ENCODE data around the gene ABCB7. TPM values are rescaled to one million over a fixed set of nuclear protein-coding genes. Genes with fewer than 3 reads are reported as not detected.

ABCB7 gene
- total and polyA plus RNA-seq, 2 experiments from 2014 or later = 26.3 to 64.2 TPM

- no peak overlapping the region for H3K4me2 ChIP-seq
- Mint-ChIP-seq H3K9me3 (peaks cover 14% of the 10 kb centered on the region), H3K27me3 (ENCODE audit: insufficient read depth, low read depth, poor library complexity) (no peaks in the 10 kb centered on the region)
Observed at GRCh38 chrX:75149654-75150053, 6.4 kb downstream of the ABCB7 start.

GRCh38 chrX:75132672-75133071 lies 23.4 kb downstream of the ABCB7 start:
- Mint-ChIP-seq H3K27ac (no peak overlapping the region; the same call in 1 of the 2 replicates), H3K4me1 (peaks cover 23% of the 10 kb centered on the region), H3K4me3 (no peak overlapping the region), H3K9me3 (peaks cover 3% of the 10 kb centered on the region; the same call in 1 of the 3 replicates), H3K27me3 (ENCODE audit: insufficient read depth, low read depth, poor library complexity) (no peaks in the 10 kb centered on the region), H3K36me3 (ENCODE audit: low read depth) (peaks cover 11% of the 10 kb centered on the region; the same call in 2 of the 3 replicates)
- Histone ChIP-seq H3K27ac (ENCODE audit: low read depth) (no peak overlapping the region), H3K27me3 (ENCODE audit: insufficient read depth) (no peaks in the 10 kb centered on the region), H3K9me2 (ENCODE audit: insufficient read depth) (no peaks in the 10 kb centered on the region), H3K4me1 (ENCODE audit: insufficient read depth) (peaks cover 12% of the 10 kb centered on the region), H2AFZ (no peak overlapping the region), H3K79me2 (replicated peaks; ENCODE audit: insufficient read depth) (peaks cover 93% of the 10 kb centered on the region), H3F3A (replicated peaks; ENCODE audit: low read depth) (no peaks in the 10 kb centered on the region), H3K4me3 (no peak overlapping the region), H3K36me3 (ENCODE audit: insufficient read depth) (no peaks in the 10 kb centered on the region), H4K20me1 (replicated peaks; ENCODE audit: insufficient read depth) (no peaks in the 10 kb centered on the region; the same call in 1 of the 2 replicates), H3K4me2 (no peak overlapping the region)
- ATAC-seq = no peak
- no peak for DNase-seq (ENCODE audit: low spot score)
- TF ChIP-seq ZNF114 (CRISPR knock-in tag; IDR thresholded peaks at IDR 0.05) (no peak), CTCF (conservative IDR thresholded peaks at IDR 0.05; ENCODE audit: low read depth in 2 of 2) (no peak), CREB1 (CRISPR knock-in tag; IDR thresholded peaks at IDR 0.05; ENCODE audit: low read depth) (no peak), POLR2AphosphoS5 (IDR thresholded peaks at IDR 0.05; ENCODE audit: low read depth) (no peak), JUNB (IDR thresholded peaks at IDR 0.05; ENCODE audit: unreplicated experiment) (no peak), EZH2phosphoT487 (IDR thresholded peaks at IDR 0.05; ENCODE audit: unreplicated experiment) (no peak), STAT1 (IDR thresholded peaks at IDR 0.05; ENCODE audit: unreplicated experiment) (no peak), REST (IDR thresholded peaks at IDR 0.05; ENCODE audit: unreplicated experiment) (no peak), NANOG (IDR thresholded peaks at IDR 0.05; ENCODE audit: borderline replicate concordance) (no peak), ZNF462 (CRISPR knock-in tag; IDR thresholded peaks at IDR 0.05) (no peak)

More at GRCh38 chrX:75149654-75150053, 6.4 kb downstream of the ABCB7 start:
- H3K4me3 Mint-ChIP-seq = no peak overlapping the region
- Histone ChIP-seq H3K27me3 (ENCODE audit: insufficient read depth) (no peaks in the 10 kb centered on the region), H3K79me2 (replicated peaks; ENCODE audit: insufficient read depth) (peaks cover 96% of the 10 kb centered on the region), H3K4me1 (ENCODE audit: insufficient read depth) (no peaks in the 10 kb centered on the region), H3K27ac (ENCODE audit: low read depth) (no peak overlapping the region), H3K9me2 (ENCODE audit: insufficient read depth) (no peaks in the 10 kb centered on the region), H3K36me3 (ENCODE audit: insufficient read depth) (no peaks in the 10 kb centered on the region), H3K4me3 (no peak overlapping the region), H3F3A (replicated peaks; ENCODE audit: low read depth) (no peaks in the 10 kb centered on the region), H2AFZ (no peak overlapping the region), H4K20me1 (replicated peaks; ENCODE audit: insufficient read depth) (no peaks in the 10 kb centered on the region)
- DNase-seq (ENCODE audit: low spot score) (no peak), ATAC-seq (no peak)
- H3K4me1 Mint-ChIP-seq = peaks cover 4% of the 10 kb centered on the region
- H3K27ac Mint-ChIP-seq = no peak overlapping the region
- TF ChIP-seq ZNF331 (CRISPR knock-in tag; IDR thresholded peaks at IDR 0.05; ENCODE audit: low read depth) (no peak), NANOG (IDR thresholded peaks at IDR 0.05; ENCODE audit: borderline replicate concordance) (no peak)
- H3K36me3 Mint-ChIP-seq (ENCODE audit: low read depth) = peaks cover 20% of the 10 kb centered on the region
